HG03520 (cell line): ENCODE measurements around the gene KDELR3.

Experiments used
- ATAC-seq: cut with Tn5 transposase; IDR thresholded peaks from one replicate; pipeline ENCODE4 v1.9.1; 2021; ENCODE audit warnings: mild to moderate bottlenecking, moderate library complexity; ENCODE audit not compliant: unreplicated experiment

The KDELR3 gene

GRCh38 chr22:38467904-38468442 is at the start of gene KDELR3:
TSS of gene KDELR3 (plus strand) at chr22:38468096. CDS start at chr22:38468234, 138 bp downstream.
- no peak for ATAC-seq

GRCh38 chr22:38418589-38418988 is 49.3 kb upstream of the KDELR3 start:
- no peak for ATAC-seq

- no peak for ATAC-seq
These were observed 48.6 kb upstream of the KDELR3 start for GRCh38 chr22:38419121-38419857.

- ATAC-seq: no peak
These were observed 48.1 kb upstream of the KDELR3 start for GRCh38 chr22:38419858-38420160.

- no peak for ATAC-seq
These were observed 47.2 kb upstream of the KDELR3 start for GRCh38 chr22:38420734-38421133.

GRCh38 chr22:38422611-38423511 is 45.0 kb upstream of the KDELR3 start:
- no peak for ATAC-seq

GRCh38 chr22:38423512-38424503 is 44.1 kb upstream of the KDELR3 start:
- ATAC-seq: no peak

GRCh38 chr22:38424525-38425080 is 43.3 kb upstream of the KDELR3 start:
- no peak for ATAC-seq

- no peak for ATAC-seq
These were observed 41.3 kb upstream of the KDELR3 start for GRCh38 chr22:38426628-38427027.

GRCh38 chr22:38427465-38427864 is 40.4 kb upstream of the KDELR3 start:
- ATAC-seq: no peak

GRCh38 chr22:38427940-38428339 is 40.0 kb upstream of the KDELR3 start:
- ATAC-seq: no peak

GRCh38 chr22:38428714-38429113 is 39.2 kb upstream of the KDELR3 start:
- ATAC-seq: no peak

- no peak for ATAC-seq
These were observed 38.3 kb upstream of the KDELR3 start for GRCh38 chr22:38429499-38430068.

GRCh38 chr22:38431266-38432010 is 36.5 kb upstream of the KDELR3 start:
- no peak for ATAC-seq

GRCh38 chr22:38432264-38432663 is 35.6 kb upstream of the KDELR3 start:
- ATAC-seq: no peak

- no peak for ATAC-seq
These were observed 34.0 kb upstream of the KDELR3 start for GRCh38 chr22:38433871-38434270.

GRCh38 chr22:38435010-38435409 is 32.9 kb upstream of the KDELR3 start:
- ATAC-seq: no peak

- no peak for ATAC-seq
These were observed 31.9 kb upstream of the KDELR3 start for GRCh38 chr22:38435965-38436364.

- no peak for ATAC-seq
These were observed 31.1 kb upstream of the KDELR3 start for GRCh38 chr22:38436629-38437395.
